Panc1 (cell line): ENCODE measurements around the gene TUBA1C.
"Not testable (repeated sequence)": the region's sequence is repeated elsewhere in the genome, so short reads cannot be mapped to it uniquely, and the experiment has no call there.

Source experiments
- CTCF ChIP-seq: fragments of 450-650 bp; IDR thresholded peaks from 2 replicates; pipeline ENCODE4 v1.5.1; 2017; ENCODE audit warnings: mild to moderate bottlenecking
- POLR2AphosphoS5 ChIP-seq: IDR thresholded peaks from 2 replicates; pipeline ENCODE4 v1.6.1; 2012; ENCODE audit warnings: mild to moderate bottlenecking, low read depth, low read length, moderate library complexity
- REST ChIP-seq, 2 experiments: IDR thresholded peaks; 2 replicates each; pipeline ENCODE4 v1.6.1; 2011 to 2012; ENCODE audit warnings: low read depth in 2 of 2, control low read depth in 1 of 2, low read length in 1 of 2, mild to moderate bottlenecking in 1 of 2, moderate library complexity in 1 of 2; ENCODE audit not compliant: insufficient read depth in 1 of 2
- SIN3A ChIP-seq: IDR thresholded peaks from 2 replicates; pipeline ENCODE4 v1.6.1; 2012; ENCODE audit warnings: low read depth, mild to moderate bottlenecking, low read length, moderate library complexity, borderline replicate concordance; ENCODE audit not compliant: insufficient read depth
- TCF7L2 ChIP-seq: IDR thresholded peaks from 2 replicates; pipeline ENCODE4 v1.6.1; 2011; ENCODE audit warnings: mild to moderate bottlenecking, low read depth, low read length, inconsistent platforms

DNA sequence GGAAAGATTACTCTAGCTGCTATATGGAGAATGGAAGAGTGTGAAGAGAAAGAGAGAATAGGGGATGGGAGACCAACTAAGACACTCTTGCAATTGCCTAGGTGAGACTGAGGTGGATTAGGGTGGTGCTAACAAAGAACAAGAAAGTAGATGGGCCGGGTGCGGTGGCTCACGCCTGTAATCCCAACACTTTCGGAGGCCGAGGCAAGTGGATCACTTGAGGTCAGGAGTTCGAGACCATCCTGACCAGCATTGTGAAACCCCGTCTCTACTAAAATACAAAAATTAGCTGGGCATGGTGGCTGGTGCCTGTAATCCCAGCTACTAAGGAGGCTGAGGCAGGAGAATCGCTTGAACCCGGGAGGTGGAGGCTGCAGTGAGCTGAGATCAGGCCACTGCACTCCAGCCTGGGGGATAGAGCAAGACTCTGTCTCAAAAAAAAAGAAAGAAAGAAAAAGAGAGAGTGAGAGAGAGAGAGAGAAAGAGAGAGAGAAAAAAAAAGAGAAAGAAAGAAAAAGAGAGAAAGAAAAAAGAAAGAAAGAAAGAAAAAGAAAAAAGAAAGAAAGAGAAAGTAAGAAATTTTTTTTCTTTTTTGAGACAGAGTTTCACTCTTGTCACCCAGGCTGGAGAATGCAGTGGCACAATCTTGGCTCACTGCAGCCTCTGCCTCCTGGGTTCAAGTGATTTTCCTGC, 55.7 kb downstream of the TUBA1C start:
- not testable (repeated sequence) for TF ChIP-seq CTCF; SIN3A; TCF7L2; POLR2AphosphoS5; REST (IDR thresholded peaks at IDR 0.05; ENCODE audit: insufficient read depth in 1 of 2, low read depth in 2 of 2, low read length in 1 of 2)
